Measurements from ENCODE around the gene FGF1.

GRCh38 chr5:142619815-142620214 lies 66.1 kb downstream of the FGF1 start:
- no peak for TF ChIP-seq ZNF133 (tag by site-specific recombination; IDR thresholded peaks at IDR 0.05)
- no peak for TF ChIP-seq ZNF776 (tag by site-specific recombination; IDR thresholded peaks at IDR 0.05; ENCODE audit: borderline replicate concordance)
- TF ChIP-seq CTCF (tag by site-specific recombination; IDR thresholded peaks at IDR 0.05), result no peak
- TF ChIP-seq ZNF791 (tag by site-specific recombination; IDR thresholded peaks at IDR 0.05), result no peak
- no peak for TF ChIP-seq ZNF768 (tag by site-specific recombination; IDR thresholded peaks at IDR 0.05)
- no peak for TF ChIP-seq ZBTB49 (tag by site-specific recombination; IDR thresholded peaks at IDR 0.05; ENCODE audit: low read depth)
- no peak for TF ChIP-seq OVOL3 (tag by site-specific recombination; IDR thresholded peaks at IDR 0.05)
- TF ChIP-seq ZNF600 (tag by site-specific recombination; IDR thresholded peaks at IDR 0.05), result no peak
